Tibial nerve (tissue), 4 donors: ENCODE data around the gene TMEM213.

ENCODE experiments used
- EP300 ChIP-seq, 2 donors: sonication (generic); formaldehyde crosslinking; IDR thresholded peaks; one replicate each; pipeline ENCODE4 v1.6.1; 2017; ENCODE audit warnings: antibody characterized with exemption in 2 of 2, mild to moderate bottlenecking in 1 of 2
- POLR2A ChIP-seq, 2 donors: fragments of 450-650 bp; IDR thresholded peaks; one replicate each; pipeline ENCODE4 v1.6.1; 2017; ENCODE audit warnings: antibody characterized with exemption in 2 of 2, mild to moderate bottlenecking in 2 of 2, moderate library complexity in 2 of 2
- TF ChIP-seq, protein P1 (sequence below), 5 experiments: fragments of 200-600 bp in 3 of 5; fragments of 450-650 bp in 2 of 5; sonication (generic) in 3 of 5; IDR thresholded peaks; one replicate each; pipeline ENCODE4 v1.5.1; 2016 to 2019; ENCODE audit warnings: antibody characterized with exemption in 5 of 5, mild to moderate bottlenecking in 3 of 5, moderate library complexity in 2 of 5

DNA sequence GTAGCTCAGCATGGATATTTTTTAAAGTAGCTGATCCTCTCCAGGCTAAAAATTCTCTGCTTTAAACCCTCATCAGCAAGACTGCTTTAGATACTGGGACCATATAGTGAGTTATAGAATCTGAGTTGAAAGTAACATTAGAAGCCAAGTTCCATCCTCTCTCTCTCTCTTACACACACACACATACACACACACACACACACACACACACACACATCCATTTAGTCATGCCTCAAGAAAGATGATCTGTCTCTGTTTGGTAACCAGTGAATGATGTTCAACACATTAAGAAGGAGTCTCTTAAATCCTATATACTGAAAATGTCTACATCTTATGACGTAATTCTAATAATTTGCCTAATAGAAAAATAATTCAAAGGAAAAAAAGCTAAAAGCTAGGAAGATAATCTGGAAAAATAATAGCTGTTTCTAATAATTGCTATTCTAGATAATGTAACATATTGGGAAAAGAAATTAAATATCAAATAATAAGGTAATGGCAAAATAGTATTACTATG, 17.1 kb downstream of the TMEM213 start:
- TF ChIP-seq, protein P1, sequence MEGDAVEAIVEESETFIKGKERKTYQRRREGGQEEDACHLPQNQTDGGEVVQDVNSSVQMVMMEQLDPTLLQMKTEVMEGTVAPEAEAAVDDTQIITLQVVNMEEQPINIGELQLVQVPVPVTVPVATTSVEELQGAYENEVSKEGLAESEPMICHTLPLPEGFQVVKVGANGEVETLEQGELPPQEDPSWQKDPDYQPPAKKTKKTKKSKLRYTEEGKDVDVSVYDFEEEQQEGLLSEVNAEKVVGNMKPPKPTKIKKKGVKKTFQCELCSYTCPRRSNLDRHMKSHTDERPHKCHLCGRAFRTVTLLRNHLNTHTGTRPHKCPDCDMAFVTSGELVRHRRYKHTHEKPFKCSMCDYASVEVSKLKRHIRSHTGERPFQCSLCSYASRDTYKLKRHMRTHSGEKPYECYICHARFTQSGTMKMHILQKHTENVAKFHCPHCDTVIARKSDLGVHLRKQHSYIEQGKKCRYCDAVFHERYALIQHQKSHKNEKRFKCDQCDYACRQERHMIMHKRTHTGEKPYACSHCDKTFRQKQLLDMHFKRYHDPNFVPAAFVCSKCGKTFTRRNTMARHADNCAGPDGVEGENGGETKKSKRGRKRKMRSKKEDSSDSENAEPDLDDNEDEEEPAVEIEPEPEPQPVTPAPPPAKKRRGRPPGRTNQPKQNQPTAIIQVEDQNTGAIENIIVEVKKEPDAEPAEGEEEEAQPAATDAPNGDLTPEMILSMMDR (IDR thresholded peaks at IDR 0.05): no peak
- TF ChIP-seq POLR2A (IDR thresholded peaks at IDR 0.05) (no peak), EP300 (IDR thresholded peaks at IDR 0.05) (no peak)
